WTC11 (cell line): ENCODE results near the gene KLK15. TPM values are rescaled to one million over a fixed set of nuclear protein-coding genes. Genes with fewer than 3 reads are reported as not detected.

ENCODE experiments used
- ATAC-seq: fragments of 200-7000 bp; cut with Tn5 transposase; 2 replicates; pipeline ENCODE4 v1.10.0; 2021; ENCODE audit warnings: mild to moderate bottlenecking, moderate library complexity
- CTCF ChIA-PET: fragments of 300-600 bp; sonication (Branson Sonifier 250); formaldehyde crosslinking; loops from one replicate; lab custom pipeline; 2021; ENCODE audit warnings: antibody characterized with exemption; lab: Charles Lee
- POLR2A ChIA-PET: fragments of 350-600 bp; sonication (Branson Sonifier 250); formaldehyde crosslinking; loops from one replicate; lab custom pipeline; 2021; ENCODE audit warnings: antibody characterized with exemption; lab: Charles Lee
- DNase-seq: peaks from one replicate; pipeline ENCODE4 v3.0.0; 2021; ENCODE audit warnings: low spot score
- H3K27ac Mint-ChIP-seq: 2 replicates; pipeline ENCODE4 v1.8.0; 2021; ENCODE audit warnings: mixed read lengths
- H3K27me3 Mint-ChIP-seq: 2 replicates; pipeline ENCODE4 v1.8.0; 2021; ENCODE audit warnings: low read depth, mild to moderate bottlenecking, moderate library complexity, mixed read lengths
- H3K36me3 Mint-ChIP-seq: 2 replicates; pipeline ENCODE4 v1.8.0; 2021; ENCODE audit warnings: mixed read lengths
- H3K4me1 Mint-ChIP-seq: 2 replicates; pipeline ENCODE4 v1.8.0; 2022; ENCODE audit warnings: mixed read lengths
- H3K4me3 Mint-ChIP-seq: 2 replicates; pipeline ENCODE4 v1.8.0; 2021; ENCODE audit warnings: mild to moderate bottlenecking, moderate library complexity, mixed read lengths
- H3K9me3 Mint-ChIP-seq: 2 replicates; pipeline ENCODE4 v1.8.0; 2021; ENCODE audit warnings: mixed read lengths
- EMX1 ChIP-seq: fragments of 250-450 bp; sonication (Bioruptor Pico); IDR thresholded peaks from 2 replicates; pipeline ENCODE4 v1.8.0; 2021; ENCODE audit warnings: mild to moderate bottlenecking
- ESRRA ChIP-seq: sonication (generic); formaldehyde crosslinking; IDR thresholded peaks from 2 replicates; pipeline ENCODE4 v1.8.1; 2022; ENCODE audit warnings: mild to moderate bottlenecking, missing genetic modification reagents, borderline replicate concordance
- GABPB1 ChIP-seq: sonication (generic); formaldehyde crosslinking; IDR thresholded peaks from 2 replicates; pipeline ENCODE4 v1.8.1; 2023; ENCODE audit warnings: mild to moderate bottlenecking, missing genetic modification reagents
- GTF2I ChIP-seq: fragments of 250-450 bp; sonication (Bioruptor Pico); conservative IDR thresholded peaks from 2 replicates; pipeline ENCODE4 v1.4.0; 2021; ENCODE audit warnings: mild to moderate bottlenecking
- NFATC4 ChIP-seq: fragments of 250-450 bp; sonication (Bioruptor Pico); IDR thresholded peaks from 2 replicates; pipeline ENCODE4 v1.9.0; 2021; ENCODE audit warnings: mild to moderate bottlenecking
- NR3C1 ChIP-seq: sonication (generic); formaldehyde crosslinking; conservative IDR thresholded peaks from 2 replicates; pipeline ENCODE4 v1.8.1; 2023; ENCODE audit warnings: low read depth, mild to moderate bottlenecking, missing genetic modification reagents
- RELA ChIP-seq: sonication (generic); formaldehyde crosslinking; IDR thresholded peaks from 2 replicates; pipeline ENCODE4 v1.8.1; 2022; ENCODE audit warnings: missing genetic modification reagents, mild to moderate bottlenecking, borderline replicate concordance
- RORB ChIP-seq: fragments of 250-450 bp; sonication (Bioruptor Pico); IDR thresholded peaks from 2 replicates; pipeline ENCODE4 v1.9.0; 2021; ENCODE audit warnings: mild to moderate bottlenecking
- SMAD3 ChIP-seq: sonication (generic); formaldehyde crosslinking; IDR thresholded peaks from 2 replicates; pipeline ENCODE4 v1.8.0; 2022; ENCODE audit warnings: missing genetic modification reagents, mild to moderate bottlenecking, borderline replicate concordance
- SOX15 ChIP-seq: fragments of 250-450 bp; sonication (Bioruptor Pico); IDR thresholded peaks from 2 replicates; pipeline ENCODE4 v1.9.0; 2021; ENCODE audit warnings: mild to moderate bottlenecking
- TEAD4 ChIP-seq: sonication (generic); formaldehyde crosslinking; IDR thresholded peaks from 2 replicates; pipeline ENCODE4 v1.8.0; 2022; ENCODE audit warnings: mild to moderate bottlenecking, missing genetic modification reagents
- TP53 ChIP-seq: sonication (generic); formaldehyde crosslinking; IDR thresholded peaks from 2 replicates; pipeline ENCODE4 v1.8.1; 2023; ENCODE audit warnings: mild to moderate bottlenecking, missing genetic modification reagents
- ZNF232 ChIP-seq: sonication (generic); formaldehyde crosslinking; IDR thresholded peaks from 2 replicates; pipeline ENCODE4 v1.8.0; 2022; ENCODE audit warnings: mild to moderate bottlenecking, missing genetic modification reagents
- ZNF263 ChIP-seq: sonication (generic); formaldehyde crosslinking; IDR thresholded peaks from 2 replicates; pipeline ENCODE4 v1.8.1; 2022; ENCODE audit warnings: low read depth, mild to moderate bottlenecking, moderate library complexity, missing genetic modification reagents
- ZNF396 ChIP-seq: fragments of 250-450 bp; sonication (Bioruptor Pico); IDR thresholded peaks from 2 replicates; pipeline ENCODE4 v1.8.0; 2021; ENCODE audit warnings: mild to moderate bottlenecking, moderate library complexity, borderline replicate concordance
- ZNF416 ChIP-seq: fragments of 250-450 bp; sonication (Bioruptor Pico); IDR thresholded peaks from 2 replicates; pipeline ENCODE4 v1.9.0; 2021; ENCODE audit warnings: mild to moderate bottlenecking, inconsistent platforms
- ZNF423 ChIP-seq: fragments of 250-450 bp; sonication (Bioruptor Pico); IDR thresholded peaks from 2 replicates; pipeline ENCODE4 v2.1.2; 2022; ENCODE audit warnings: mild to moderate bottlenecking, moderate library complexity
- total RNA-seq: library from RNA; stranded (reverse); gene quantifications from 3 replicates; pipeline ENCODE4 v1.2.3, GENCODE V29; 2021
- TF ChIP-seq, protein P1 (sequence below): fragments of 250-450 bp; sonication (Bioruptor Pico); IDR thresholded peaks from 2 replicates; pipeline ENCODE4 v1.9.0; 2021; ENCODE audit warnings: moderate library complexity, mild to moderate bottlenecking, inconsistent platforms, borderline replicate concordance
- TF ChIP-seq, protein P2 (sequence below): sonication (generic); formaldehyde crosslinking; IDR thresholded peaks from 2 replicates; pipeline ENCODE4 v1.8.0; 2023; ENCODE audit warnings: missing genetic modification reagents, mild to moderate bottlenecking, borderline replicate concordance
- TF ChIP-seq, protein P3 (sequence below): sonication (generic); formaldehyde crosslinking; IDR thresholded peaks from 2 replicates; pipeline ENCODE4 v1.8.0; 2022; ENCODE audit warnings: mild to moderate bottlenecking, missing genetic modification reagents
- TF ChIP-seq, protein P4 (sequence below): fragments of 250-450 bp; sonication (Bioruptor Pico); IDR thresholded peaks from 2 replicates; pipeline ENCODE4 v1.9.0; 2021; ENCODE audit warnings: mild to moderate bottlenecking
- TF ChIP-seq, protein P5 (sequence below): sonication (generic); formaldehyde crosslinking; IDR thresholded peaks from 2 replicates; pipeline ENCODE4 v1.8.1; 2022; ENCODE audit warnings: low read depth, missing genetic modification reagents, borderline replicate concordance
- TF ChIP-seq, protein P6 (sequence below): sonication (generic); formaldehyde crosslinking; conservative IDR thresholded peaks from 2 replicates; pipeline ENCODE4 v1.8.1; 2023; ENCODE audit warnings: mild to moderate bottlenecking, low read depth, missing genetic modification reagents, moderate library complexity

The KLK15 gene
- total RNA-seq, 1 experiment from 2014 or later, result not detected

DNA sequence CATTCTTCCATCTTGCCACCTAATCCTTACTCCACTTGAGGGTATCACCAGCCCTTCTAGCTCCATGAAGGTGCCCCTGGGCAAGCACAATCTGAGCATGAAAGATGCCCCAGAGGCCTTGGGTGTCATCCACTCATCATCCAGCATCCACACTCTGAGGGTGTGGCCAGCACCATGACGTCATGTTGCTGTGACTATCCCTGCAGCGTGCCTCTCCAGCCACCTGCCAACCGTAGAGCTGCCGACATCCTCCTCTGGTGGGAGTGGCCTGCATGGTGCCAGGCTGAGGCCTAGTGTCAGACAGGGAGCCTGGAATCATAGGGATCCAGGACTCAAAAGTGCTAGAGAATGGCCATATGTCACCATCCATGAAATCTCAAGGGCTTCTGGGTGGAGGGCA, 18.2 kb upstream of the KLK15 start:
- Mint-ChIP-seq H3K27me3 (peaks cover 68% of the 10 kb centered on the region), H3K4me1 (no peaks in the 10 kb centered on the region), H3K4me3 (no peak overlapping the region), H3K27ac (no peak overlapping the region), H3K9me3 (no peaks in the 10 kb centered on the region), H3K36me3 (no peaks in the 10 kb centered on the region)
- DNase-seq (no peak), ATAC-seq (no peak)
- ChIA-PET POLR2A (no interaction called here), CTCF (no interaction called here)
- TF ChIP-seq, protein P1, sequence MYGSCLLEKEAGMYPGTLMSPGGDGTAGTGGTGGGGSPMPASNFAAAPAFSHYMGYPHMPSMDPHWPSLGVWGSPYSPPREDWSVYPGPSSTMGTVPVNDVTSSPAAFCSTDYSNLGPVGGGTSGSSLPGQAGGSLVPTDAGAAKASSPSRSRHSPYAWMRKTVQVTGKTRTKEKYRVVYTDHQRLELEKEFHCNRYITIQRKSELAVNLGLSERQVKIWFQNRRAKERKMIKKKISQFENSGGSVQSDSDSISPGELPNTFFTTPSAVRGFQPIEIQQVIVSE (CRISPR knock-in tag), result no peak
- TF ChIP-seq NR3C1 (CRISPR knock-in tag) (no peak), EMX1 (no peak), ZNF232 (no peak)
- TF ChIP-seq, protein P2, sequence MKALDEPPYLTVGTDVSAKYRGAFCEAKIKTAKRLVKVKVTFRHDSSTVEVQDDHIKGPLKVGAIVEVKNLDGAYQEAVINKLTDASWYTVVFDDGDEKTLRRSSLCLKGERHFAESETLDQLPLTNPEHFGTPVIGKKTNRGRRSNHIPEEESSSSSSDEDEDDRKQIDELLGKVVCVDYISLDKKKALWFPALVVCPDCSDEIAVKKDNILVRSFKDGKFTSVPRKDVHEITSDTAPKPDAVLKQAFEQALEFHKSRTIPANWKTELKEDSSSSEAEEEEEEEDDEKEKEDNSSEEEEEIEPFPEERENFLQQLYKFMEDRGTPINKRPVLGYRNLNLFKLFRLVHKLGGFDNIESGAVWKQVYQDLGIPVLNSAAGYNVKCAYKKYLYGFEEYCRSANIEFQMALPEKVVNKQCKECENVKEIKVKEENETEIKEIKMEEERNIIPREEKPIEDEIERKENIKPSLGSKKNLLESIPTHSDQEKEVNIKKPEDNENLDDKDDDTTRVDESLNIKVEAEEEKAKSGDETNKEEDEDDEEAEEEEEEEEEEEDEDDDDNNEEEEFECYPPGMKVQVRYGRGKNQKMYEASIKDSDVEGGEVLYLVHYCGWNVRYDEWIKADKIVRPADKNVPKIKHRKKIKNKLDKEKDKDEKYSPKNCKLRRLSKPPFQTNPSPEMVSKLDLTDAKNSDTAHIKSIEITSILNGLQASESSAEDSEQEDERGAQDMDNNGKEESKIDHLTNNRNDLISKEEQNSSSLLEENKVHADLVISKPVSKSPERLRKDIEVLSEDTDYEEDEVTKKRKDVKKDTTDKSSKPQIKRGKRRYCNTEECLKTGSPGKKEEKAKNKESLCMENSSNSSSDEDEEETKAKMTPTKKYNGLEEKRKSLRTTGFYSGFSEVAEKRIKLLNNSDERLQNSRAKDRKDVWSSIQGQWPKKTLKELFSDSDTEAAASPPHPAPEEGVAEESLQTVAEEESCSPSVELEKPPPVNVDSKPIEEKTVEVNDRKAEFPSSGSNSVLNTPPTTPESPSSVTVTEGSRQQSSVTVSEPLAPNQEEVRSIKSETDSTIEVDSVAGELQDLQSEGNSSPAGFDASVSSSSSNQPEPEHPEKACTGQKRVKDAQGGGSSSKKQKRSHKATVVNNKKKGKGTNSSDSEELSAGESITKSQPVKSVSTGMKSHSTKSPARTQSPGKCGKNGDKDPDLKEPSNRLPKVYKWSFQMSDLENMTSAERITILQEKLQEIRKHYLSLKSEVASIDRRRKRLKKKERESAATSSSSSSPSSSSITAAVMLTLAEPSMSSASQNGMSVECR (CRISPR knock-in tag), result no peak

DNA sequence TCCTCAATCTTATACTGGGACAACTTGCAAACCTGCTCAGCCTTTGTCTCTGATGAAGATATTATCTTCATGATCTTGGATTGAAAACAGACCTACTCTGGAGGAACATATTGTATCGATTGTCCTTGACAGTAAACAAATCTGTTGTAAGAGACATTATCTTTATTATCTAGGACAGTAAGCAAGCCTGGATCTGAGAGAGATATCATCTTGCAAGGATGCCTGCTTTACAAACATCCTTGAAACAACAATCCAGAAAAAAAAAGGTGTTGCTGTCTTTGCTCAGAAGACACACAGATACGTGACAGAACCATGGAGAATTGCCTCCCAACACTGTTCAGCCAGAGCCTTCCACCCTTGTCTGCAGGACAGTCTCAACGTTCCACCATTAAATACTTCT, 17.4 kb upstream of the KLK15 start:
- ChIA-PET CTCF (no interaction called here), POLR2A (no interaction called here)
- peaks cover 64% of the 10 kb centered on the region for H3K27me3 Mint-ChIP-seq
- no peak for ATAC-seq
- no peak overlapping the region for H3K27ac Mint-ChIP-seq
- H3K9me3 Mint-ChIP-seq, result no peaks in the 10 kb centered on the region
- DNase-seq, result no peak
- TF ChIP-seq ESRRA (CRISPR knock-in tag) (no peak), ZNF396 (CRISPR knock-in tag) (no peak), ZNF263 (CRISPR knock-in tag) (no peak), ZNF423 (CRISPR knock-in tag) (no peak), SMAD3 (CRISPR knock-in tag) (no peak), TP53 (CRISPR knock-in tag) (no peak), ZNF416 (CRISPR knock-in tag) (no peak), GTF2I (CRISPR knock-in tag) (no peak), RELA (CRISPR knock-in tag) (no peak), SOX15 (CRISPR knock-in tag) (no peak), TEAD4 (CRISPR knock-in tag) (no peak), GABPB1 (no peak), RORB (CRISPR knock-in tag) (no peak), NFATC4 (CRISPR knock-in tag) (no peak)
- TF ChIP-seq, protein P3, sequence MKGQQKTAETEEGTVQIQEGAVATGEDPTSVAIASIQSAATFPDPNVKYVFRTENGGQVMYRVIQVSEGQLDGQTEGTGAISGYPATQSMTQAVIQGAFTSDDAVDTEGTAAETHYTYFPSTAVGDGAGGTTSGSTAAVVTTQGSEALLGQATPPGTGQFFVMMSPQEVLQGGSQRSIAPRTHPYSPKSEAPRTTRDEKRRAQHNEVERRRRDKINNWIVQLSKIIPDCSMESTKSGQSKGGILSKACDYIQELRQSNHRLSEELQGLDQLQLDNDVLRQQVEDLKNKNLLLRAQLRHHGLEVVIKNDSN (CRISPR knock-in tag), result no peak
- TF ChIP-seq, protein P4, sequence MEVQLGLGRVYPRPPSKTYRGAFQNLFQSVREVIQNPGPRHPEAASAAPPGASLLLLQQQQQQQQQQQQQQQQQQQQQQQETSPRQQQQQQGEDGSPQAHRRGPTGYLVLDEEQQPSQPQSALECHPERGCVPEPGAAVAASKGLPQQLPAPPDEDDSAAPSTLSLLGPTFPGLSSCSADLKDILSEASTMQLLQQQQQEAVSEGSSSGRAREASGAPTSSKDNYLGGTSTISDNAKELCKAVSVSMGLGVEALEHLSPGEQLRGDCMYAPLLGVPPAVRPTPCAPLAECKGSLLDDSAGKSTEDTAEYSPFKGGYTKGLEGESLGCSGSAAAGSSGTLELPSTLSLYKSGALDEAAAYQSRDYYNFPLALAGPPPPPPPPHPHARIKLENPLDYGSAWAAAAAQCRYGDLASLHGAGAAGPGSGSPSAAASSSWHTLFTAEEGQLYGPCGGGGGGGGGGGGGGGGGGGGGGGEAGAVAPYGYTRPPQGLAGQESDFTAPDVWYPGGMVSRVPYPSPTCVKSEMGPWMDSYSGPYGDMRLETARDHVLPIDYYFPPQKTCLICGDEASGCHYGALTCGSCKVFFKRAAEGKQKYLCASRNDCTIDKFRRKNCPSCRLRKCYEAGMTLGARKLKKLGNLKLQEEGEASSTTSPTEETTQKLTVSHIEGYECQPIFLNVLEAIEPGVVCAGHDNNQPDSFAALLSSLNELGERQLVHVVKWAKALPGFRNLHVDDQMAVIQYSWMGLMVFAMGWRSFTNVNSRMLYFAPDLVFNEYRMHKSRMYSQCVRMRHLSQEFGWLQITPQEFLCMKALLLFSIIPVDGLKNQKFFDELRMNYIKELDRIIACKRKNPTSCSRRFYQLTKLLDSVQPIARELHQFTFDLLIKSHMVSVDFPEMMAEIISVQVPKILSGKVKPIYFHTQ (CRISPR knock-in tag), result no peak
- TF ChIP-seq, protein P5, sequence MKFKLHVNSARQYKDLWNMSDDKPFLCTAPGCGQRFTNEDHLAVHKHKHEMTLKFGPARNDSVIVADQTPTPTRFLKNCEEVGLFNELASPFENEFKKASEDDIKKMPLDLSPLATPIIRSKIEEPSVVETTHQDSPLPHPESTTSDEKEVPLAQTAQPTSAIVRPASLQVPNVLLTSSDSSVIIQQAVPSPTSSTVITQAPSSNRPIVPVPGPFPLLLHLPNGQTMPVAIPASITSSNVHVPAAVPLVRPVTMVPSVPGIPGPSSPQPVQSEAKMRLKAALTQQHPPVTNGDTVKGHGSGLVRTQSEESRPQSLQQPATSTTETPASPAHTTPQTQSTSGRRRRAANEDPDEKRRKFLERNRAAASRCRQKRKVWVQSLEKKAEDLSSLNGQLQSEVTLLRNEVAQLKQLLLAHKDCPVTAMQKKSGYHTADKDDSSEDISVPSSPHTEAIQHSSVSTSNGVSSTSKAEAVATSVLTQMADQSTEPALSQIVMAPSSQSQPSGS, result no peak
- TF ChIP-seq, protein P1 (CRISPR knock-in tag), result no peak
- TF ChIP-seq, protein P6, sequence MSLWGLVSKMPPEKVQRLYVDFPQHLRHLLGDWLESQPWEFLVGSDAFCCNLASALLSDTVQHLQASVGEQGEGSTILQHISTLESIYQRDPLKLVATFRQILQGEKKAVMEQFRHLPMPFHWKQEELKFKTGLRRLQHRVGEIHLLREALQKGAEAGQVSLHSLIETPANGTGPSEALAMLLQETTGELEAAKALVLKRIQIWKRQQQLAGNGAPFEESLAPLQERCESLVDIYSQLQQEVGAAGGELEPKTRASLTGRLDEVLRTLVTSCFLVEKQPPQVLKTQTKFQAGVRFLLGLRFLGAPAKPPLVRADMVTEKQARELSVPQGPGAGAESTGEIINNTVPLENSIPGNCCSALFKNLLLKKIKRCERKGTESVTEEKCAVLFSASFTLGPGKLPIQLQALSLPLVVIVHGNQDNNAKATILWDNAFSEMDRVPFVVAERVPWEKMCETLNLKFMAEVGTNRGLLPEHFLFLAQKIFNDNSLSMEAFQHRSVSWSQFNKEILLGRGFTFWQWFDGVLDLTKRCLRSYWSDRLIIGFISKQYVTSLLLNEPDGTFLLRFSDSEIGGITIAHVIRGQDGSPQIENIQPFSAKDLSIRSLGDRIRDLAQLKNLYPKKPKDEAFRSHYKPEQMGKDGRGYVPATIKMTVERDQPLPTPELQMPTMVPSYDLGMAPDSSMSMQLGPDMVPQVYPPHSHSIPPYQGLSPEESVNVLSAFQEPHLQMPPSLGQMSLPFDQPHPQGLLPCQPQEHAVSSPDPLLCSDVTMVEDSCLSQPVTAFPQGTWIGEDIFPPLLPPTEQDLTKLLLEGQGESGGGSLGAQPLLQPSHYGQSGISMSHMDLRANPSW (CRISPR knock-in tag), result no peak
- TF ChIP-seq, all 79 proteins: peak for 0
- Mint-ChIP-seq H3K4me3 (no peak overlapping the region), H3K36me3 (no peaks in the 10 kb centered on the region), H3K4me1 (no peaks in the 10 kb centered on the region)
